GM13977 (cell line): ENCODE measurements around the gene CADM1.
A peak's percentile ranks its signal among the peaks of the same experiment; 100 is the strongest.

Experiments
- DNase-seq: peaks from one replicate; pipeline ENCODE4 v3.0.0; 2012; ENCODE audit warnings: low spot score
- in situ Hi-C: fragments of 300-500 bp; cut with MboI; formaldehyde crosslinking; loops from one replicate; pipeline ENCODE4 v1.12.0; 2022; ENCODE audit warnings: low sequenced_read_pairs, low pct_unique_long_range_greater_than_20kb, mixed read lengths, inconsistent platforms; ENCODE audit not compliant: unreplicated experiment
- TF ChIP-seq, protein P1 (sequence below): IDR thresholded peaks from 2 replicates; pipeline ENCODE4 v1.5.1; 2012; ENCODE audit warnings: mild to moderate bottlenecking, control low read depth; ENCODE audit not compliant: insufficient read depth; ENCODE audit errors: extremely low read depth, missing control alignments

The CADM1 gene

DNA sequence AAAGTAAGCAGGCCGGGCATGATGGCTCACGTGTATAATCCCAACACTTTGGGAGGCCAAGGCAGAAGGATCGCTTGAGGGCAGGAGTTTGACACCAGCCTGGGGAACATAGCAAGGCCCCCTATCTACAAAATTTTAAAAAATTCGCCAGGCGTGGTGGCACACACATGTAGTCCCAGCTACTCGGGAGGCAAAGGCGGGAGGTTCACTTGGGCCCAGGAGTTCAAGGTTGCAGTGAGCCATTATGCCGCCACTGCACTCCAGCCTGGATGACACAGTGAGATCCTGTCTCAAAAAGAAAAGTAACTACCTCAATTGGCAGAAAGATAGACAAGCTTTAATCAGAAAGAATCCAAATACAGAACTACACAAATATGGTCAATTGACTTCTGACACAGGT is 31.0 kb downstream of the CADM1 start:
- TF ChIP-seq, protein P1, sequence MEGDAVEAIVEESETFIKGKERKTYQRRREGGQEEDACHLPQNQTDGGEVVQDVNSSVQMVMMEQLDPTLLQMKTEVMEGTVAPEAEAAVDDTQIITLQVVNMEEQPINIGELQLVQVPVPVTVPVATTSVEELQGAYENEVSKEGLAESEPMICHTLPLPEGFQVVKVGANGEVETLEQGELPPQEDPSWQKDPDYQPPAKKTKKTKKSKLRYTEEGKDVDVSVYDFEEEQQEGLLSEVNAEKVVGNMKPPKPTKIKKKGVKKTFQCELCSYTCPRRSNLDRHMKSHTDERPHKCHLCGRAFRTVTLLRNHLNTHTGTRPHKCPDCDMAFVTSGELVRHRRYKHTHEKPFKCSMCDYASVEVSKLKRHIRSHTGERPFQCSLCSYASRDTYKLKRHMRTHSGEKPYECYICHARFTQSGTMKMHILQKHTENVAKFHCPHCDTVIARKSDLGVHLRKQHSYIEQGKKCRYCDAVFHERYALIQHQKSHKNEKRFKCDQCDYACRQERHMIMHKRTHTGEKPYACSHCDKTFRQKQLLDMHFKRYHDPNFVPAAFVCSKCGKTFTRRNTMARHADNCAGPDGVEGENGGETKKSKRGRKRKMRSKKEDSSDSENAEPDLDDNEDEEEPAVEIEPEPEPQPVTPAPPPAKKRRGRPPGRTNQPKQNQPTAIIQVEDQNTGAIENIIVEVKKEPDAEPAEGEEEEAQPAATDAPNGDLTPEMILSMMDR = no peak
- DNase-seq = no peak

DNA sequence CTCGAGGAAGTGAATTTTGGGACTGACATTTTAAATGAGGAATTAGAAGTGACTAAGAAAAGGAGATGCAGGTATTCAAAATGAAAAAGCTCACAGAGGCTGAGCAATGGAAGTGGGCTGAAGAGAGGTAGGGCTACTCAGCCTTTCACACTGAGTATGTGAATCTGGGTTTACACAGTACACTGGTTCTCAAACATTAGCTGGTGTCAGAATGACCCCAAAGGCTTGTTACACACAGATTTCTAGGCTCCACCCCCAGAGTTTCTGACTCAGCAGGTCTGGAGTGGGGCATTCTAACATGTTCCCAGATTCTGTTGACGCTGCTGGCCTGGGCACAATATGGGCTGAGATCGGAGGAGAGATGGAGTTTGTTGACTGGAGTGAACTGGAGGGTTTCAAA is 32.8 kb downstream of the CADM1 start:
- TF ChIP-seq, protein P1 = no peak
- in situ Hi-C loops = no loop called here
- DNase-seq = peak; percentile 42

More for the DNA sequence above, 31.0 kb downstream of the CADM1 start:
- in situ Hi-C loops = no loop called here

DNA sequence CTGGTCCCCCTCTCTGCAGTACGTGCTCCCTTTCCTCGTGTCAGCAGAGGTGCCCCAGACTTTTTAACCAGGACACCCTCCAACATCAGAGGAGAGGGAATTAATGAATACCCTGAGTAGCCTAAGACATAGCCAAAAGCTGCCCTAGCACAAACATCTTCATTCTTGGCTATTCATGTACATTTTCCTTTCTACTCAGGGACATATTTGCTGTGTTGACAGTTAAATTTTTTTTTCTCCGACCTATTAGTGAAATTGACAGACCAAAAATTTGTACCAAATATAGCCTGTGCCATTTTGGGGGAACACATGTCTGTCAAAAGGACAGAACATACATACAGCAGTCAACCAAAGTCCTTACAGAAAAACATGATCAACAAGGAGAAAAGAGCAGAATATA is 33.3 kb downstream of the CADM1 start:
- TF ChIP-seq, protein P1 = no peak
- no peak for DNase-seq
- in situ Hi-C loops = no loop called here

DNA sequence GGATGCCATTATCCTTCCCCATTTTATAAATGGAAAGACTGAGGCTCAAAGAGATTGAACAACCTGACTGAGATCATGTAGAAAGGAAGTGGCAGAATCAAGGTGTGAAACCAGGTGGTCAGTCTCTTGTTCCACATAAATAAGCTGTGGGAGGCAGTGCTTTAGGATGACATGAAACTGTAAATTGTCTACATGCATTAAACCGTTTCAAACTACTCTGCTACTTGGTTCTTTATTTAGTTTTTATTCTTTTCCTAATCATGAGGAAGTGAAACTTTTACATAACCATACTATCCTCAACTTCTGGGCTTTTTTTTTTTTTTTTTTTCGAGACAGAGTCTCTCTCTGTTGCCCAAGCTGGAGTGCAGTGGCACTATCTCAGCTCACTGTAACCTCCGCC is 34.9 kb downstream of the CADM1 start:
- in situ Hi-C loops = no loop called here

DNA sequence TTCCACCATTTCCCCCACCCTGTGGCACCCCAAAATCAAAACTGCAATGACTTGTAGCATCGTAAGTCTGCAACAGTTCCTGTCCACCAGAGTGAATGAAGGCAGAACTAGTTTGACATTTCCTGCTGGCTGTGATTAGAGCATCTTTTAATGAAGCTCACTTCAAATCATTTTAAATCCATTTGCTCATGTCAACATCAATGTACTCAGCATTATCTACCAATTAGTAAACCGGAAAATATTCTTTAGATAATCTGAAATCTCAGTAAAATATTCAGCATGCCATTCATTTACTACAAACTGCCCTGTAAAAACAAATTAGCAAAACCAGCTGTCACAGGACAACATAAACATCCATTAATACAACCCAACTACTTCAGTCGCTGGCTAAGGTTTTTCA is 38.1 kb downstream of the CADM1 start:
- in situ Hi-C loops = no loop called here
- TF ChIP-seq, protein P1 = no peak
- DNase-seq = no peak

More for the DNA sequence above, 34.9 kb downstream of the CADM1 start:
- DNase-seq = peak; percentile 7
- TF ChIP-seq, protein P1 = no peak

DNA sequence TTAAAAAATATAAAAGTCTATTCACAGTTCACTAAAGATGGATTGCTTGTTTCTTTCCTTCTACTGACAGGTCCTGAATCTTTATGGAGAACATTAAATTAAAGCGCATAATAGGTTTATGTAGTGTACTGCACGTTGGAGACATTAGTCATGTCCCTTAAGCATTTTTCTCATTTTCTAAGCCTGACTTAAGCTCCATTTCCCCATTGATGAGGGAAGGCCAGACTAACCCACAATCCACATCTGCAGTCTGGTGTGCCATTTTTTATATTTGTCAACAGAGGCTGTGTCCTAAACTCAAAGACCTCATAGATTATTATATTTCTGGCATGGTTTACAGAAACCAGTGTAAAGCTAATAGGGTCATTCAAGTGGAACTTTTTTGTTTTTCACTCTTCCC is 39.9 kb downstream of the CADM1 start:
- in situ Hi-C loops = no loop called here
- TF ChIP-seq, protein P1 = no peak
- no peak for DNase-seq

DNA sequence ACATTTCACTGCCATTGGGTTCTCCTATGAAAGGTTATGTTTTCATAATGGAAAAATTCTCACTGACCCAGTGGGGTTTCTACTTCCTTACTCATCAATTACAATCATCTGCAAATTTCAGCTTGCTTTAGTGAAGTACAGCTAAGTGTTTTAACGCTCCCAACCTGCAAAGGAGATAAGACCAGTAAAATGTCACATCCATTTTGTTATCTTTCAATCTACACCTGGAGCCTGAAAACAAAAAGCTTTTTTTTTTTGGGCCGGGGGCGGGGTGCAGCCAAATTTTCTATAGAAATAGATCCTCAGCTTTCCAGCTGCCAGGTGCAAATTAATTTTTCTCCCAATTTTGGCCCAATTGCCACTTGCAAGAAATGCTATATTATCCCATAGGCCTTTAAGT is 40.6 kb downstream of the CADM1 start:
- no peak for DNase-seq

More for the DNA sequence above, 40.6 kb downstream of the CADM1 start:
- TF ChIP-seq, protein P1 = no peak
- in situ Hi-C loops = no loop called here
